ENCODE data around the gene GPR22. TPM values are rescaled to one million over a fixed set of nuclear protein-coding genes. Genes with fewer than 3 reads are reported as not detected.

The GPR22 gene
- total and polyA plus RNA-seq, 10 donors, result 0.03 to 2.7 (median 0.46) TPM; not detected in 4

GRCh38 chr7:107442678-107443077 lies 27.2 kb upstream of the GPR22 start:
- Histone ChIP-seq H3K4me1 (no peaks in the 10 kb centered on the region), H3K4me3 (no peak overlapping the region), H3K27me3 (replicated peaks in 1 of 7) (no peaks in the 10 kb centered on the region), H3K9me3 (peaks cover 0 to 11% (median 0%) of the 10 kb centered on the region in 8 donors), H3K27ac (no peak overlapping the region), H3K36me3 (peaks cover 0 to 6% (median 0%) of the 10 kb centered on the region in 6 donors)
- WGBS, 5 donors, result 92 to 98% (median 97%) methylated on average over 1 of the region's 1 CpG
- intact Hi-C loops (cut with DNase I; ENCODE audit: low total_unique reads), result no loop called here
- TF ChIP-seq POLR2AphosphoS5 (IDR thresholded peaks at IDR 0.05), result no peak
- no peak for TF ChIP-seq POLR2A (IDR thresholded peaks at IDR 0.05)
- TF ChIP-seq CTCF (IDR thresholded peaks at IDR 0.05 in 8 of 11, conservative IDR thresholded peaks at IDR 0.05 in 3 of 11), result no peak
- DNase-seq, result no peak

- Histone ChIP-seq H3K36me3 (peaks cover 0 to 25% (median 2%) of the 10 kb centered on the region in 6 donors), H3K4me3 (no peak overlapping the region), H3K27me3 (replicated peaks in 1 of 7) (no peaks in the 10 kb centered on the region), H3K4me1 (no peaks in the 10 kb centered on the region), H3K9me3 (peaks cover 0 to 11% (median 0%) of the 10 kb centered on the region in 8 donors), H3K27ac (no peak overlapping the region)
- intact Hi-C loops (cut with DNase I; ENCODE audit: low total_unique reads), result no loop called here
- TF ChIP-seq POLR2AphosphoS5 (IDR thresholded peaks at IDR 0.05), result no peak
- no peak for TF ChIP-seq POLR2A (IDR thresholded peaks at IDR 0.05)
- TF ChIP-seq CTCF (IDR thresholded peaks at IDR 0.05 in 8 of 11, conservative IDR thresholded peaks at IDR 0.05 in 3 of 11), result no peak
- WGBS, 5 donors, result 94 to 100% (median 97%) methylated on average over 1 of the region's 1 CpG
- no peak for DNase-seq
Measured at GRCh38 chr7:107446531-107446930, 23.3 kb upstream of the GPR22 start.

- DNase-seq, result no peak
- WGBS, 5 donors, result 94 to 100% (median 97%) methylated on average over 1 of the region's 1 CpG
- Histone ChIP-seq H3K27ac (no peak overlapping the region), H3K9me3 (peaks cover 0 to 9% (median 0%) of the 10 kb centered on the region in 8 donors), H3K36me3 (peaks cover 0 to 25% (median 2%) of the 10 kb centered on the region in 6 donors), H3K27me3 (replicated peaks in 1 of 7) (no peaks in the 10 kb centered on the region), H3K4me3 (no peak overlapping the region), H3K4me1 (no peaks in the 10 kb centered on the region)
- intact Hi-C loops (cut with DNase I; ENCODE audit: low total_unique reads), result no loop called here
- no peak for TF ChIP-seq POLR2A (IDR thresholded peaks at IDR 0.05)
- TF ChIP-seq CTCF (IDR thresholded peaks at IDR 0.05 in 8 of 11, conservative IDR thresholded peaks at IDR 0.05 in 3 of 11), result no peak
Measured at GRCh38 chr7:107446988-107447387, 22.9 kb upstream of the GPR22 start.

- WGBS, 5 donors, result 95 to 100% (median 100%) methylated on average over 1 of the region's 1 CpG
- TF ChIP-seq POLR2AphosphoS5 (IDR thresholded peaks at IDR 0.05) (no peak), CTCF (IDR thresholded peaks at IDR 0.05 in 8 of 11, conservative IDR thresholded peaks at IDR 0.05 in 3 of 11) (no peak), POLR2A (IDR thresholded peaks at IDR 0.05) (no peak)
- H3K4me3 ChIP-seq, result no peak overlapping the region
Measured at GRCh38 chr7:107450970-107451369, 18.9 kb upstream of the GPR22 start.

More at GRCh38 chr7:107450970-107451369, 18.9 kb upstream of the GPR22 start:
- intact Hi-C loops (cut with DNase I; ENCODE audit: low total_unique reads), result no loop called here
- Histone ChIP-seq H3K27me3 (replicated peaks in 1 of 7) (no peaks in the 10 kb centered on the region), H3K27ac (no peak overlapping the region), H3K9me3 (no peaks in the 10 kb centered on the region), H3K4me1 (no peaks in the 10 kb centered on the region), H3K36me3 (peaks cover 0 to 25% (median 2%) of the 10 kb centered on the region in 6 donors)
- no peak for DNase-seq
